Erythroblast (primary cell): ENCODE measurements around the gene CAP1.

Experiments used
- DNase-seq, 2 experiments: peaks; one replicate each; lab custom pipeline; 2025; lab: John Stamatoyannopoulos, UW
- GATA1 ChIP-seq: IDR thresholded peaks from 2 replicates; pipeline ENCODE4 v1.6.1; 2011; ENCODE audit warnings: low read depth, mild to moderate bottlenecking, control low read depth, low read length, moderate library complexity
- POLR2A ChIP-seq: IDR thresholded peaks from 2 replicates; pipeline ENCODE4 v1.6.1; 2011; ENCODE audit warnings: mild to moderate bottlenecking, low read length

CAP1 gene

DNA sequence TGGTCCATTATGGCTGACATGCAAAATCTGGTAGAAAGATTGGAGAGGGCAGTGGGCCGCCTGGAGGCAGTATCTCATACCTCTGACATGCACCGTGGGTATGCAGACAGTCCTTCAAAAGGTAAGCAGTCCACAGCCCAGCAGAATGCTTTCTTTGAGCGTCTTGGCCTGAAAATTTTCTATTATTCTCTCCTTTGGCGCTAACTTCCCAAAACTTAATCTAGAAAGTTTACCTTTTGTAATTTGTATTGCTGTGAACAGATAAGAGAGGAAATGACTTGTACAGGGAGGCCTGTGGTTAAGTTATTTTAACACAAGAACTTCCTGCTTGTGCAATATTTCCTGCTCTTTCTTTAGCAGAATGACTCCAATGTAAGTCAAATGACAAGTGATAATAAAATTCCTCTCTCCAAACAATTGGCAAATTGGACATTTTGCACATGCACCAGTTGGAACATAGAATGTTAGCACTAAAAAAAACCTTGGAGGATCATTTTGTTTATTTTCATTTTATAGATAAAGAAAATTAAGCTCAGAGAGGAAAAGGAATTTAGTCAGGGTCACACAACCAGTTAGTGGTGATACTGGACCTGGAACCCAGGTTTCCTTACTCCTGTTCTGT, 18.9 kb downstream of the CAP1 start:
- TF ChIP-seq GATA1 (no peak), POLR2A (no peak)
- DNase-seq = peak; percentile 42 to 49

DNA sequence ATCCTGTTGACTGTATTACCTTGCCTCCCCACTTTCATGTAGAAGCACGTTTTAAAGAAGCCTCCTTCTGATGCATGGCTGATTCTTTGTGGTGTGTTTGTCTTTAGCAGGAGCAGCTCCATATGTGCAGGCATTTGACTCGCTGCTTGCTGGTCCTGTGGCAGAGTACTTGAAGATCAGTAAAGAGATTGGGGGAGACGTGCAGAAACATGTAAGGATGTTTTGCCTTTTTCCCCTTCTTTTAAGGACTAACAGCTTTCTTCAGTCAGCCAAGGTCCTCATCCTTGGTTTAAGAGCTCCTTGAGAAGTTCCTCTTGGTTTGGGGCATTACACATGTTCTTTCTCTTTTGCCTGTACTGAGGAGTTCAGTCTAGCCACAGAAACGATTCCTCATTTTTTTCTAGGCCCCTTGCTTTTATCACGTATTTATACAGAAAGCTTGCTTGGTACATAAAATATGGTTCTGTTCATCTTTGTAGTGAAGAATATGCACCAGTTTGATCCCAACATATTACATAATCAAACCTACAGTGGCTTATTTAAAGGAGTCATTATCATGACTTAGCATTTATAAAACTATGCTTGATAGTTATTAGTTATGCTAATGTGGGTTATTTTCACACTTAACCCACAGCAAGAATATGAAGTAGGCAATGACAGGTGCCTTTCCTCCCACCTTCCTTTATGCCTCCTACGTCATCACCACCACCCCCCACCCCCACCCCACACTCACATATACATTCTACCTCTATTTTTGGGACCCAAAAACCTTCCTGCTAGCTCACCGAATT, 19.6 kb downstream of the CAP1 start:
- TF ChIP-seq POLR2A (no peak), GATA1 (no peak)
- peak; percentile 20 to 49 for DNase-seq

DNA sequence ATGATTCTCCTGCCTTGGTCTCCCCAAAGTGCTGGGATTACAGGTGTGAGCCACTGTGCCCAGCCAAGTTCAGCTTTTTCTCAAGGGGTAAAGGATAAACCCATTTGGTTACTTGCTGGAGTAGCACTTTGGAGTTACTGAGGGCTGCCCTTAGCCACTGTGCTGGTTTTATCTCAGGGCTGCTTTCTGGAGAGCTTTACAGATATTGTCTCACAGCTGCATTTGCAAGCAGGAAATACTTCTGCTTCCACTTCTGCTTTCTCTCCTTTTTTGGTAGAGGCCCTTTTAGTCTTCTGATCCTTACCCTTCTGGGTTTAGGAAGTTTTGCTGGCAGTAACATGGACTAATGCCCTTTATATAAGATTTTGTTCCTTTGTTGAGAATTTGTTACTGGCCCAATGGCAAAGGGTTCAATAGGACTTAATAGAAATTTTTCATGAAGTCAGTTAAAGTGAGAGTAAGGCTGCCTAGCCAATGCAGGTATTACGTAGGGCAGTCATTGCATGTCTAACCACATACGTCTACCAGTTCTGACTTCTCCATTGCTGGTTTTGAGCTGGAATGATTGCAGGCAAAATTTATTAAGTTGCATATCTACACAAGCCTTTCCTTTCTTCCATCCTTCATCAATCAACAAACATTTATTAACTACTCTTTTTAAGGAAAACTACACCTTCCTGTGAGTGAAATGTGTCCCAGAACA, 24.4 kb downstream of the CAP1 start:
- no peak for TF ChIP-seq POLR2A
- no peak for TF ChIP-seq GATA1
- no peak for DNase-seq

DNA sequence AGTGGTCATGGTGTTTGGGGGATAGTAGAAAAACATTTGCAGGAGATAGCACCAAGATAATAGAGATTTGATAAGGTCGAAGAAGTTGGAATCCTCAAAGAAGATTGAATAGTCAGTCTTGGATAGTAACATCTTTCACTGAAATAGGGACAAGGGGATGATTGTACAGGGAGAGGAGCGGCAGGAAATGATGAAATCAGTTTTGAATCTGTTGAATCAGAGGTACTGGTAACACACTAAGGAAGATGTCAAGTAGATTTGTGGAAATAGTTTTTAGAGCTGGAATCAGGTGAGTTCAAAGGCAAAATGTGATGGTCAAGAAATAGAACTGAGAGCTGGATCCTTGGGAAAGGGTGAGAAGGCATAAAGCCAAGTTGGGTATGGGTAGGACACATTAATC, 26.5 kb downstream of the CAP1 start:
- no peak for DNase-seq
- TF ChIP-seq GATA1 = no peak
- TF ChIP-seq POLR2A = no peak

DNA sequence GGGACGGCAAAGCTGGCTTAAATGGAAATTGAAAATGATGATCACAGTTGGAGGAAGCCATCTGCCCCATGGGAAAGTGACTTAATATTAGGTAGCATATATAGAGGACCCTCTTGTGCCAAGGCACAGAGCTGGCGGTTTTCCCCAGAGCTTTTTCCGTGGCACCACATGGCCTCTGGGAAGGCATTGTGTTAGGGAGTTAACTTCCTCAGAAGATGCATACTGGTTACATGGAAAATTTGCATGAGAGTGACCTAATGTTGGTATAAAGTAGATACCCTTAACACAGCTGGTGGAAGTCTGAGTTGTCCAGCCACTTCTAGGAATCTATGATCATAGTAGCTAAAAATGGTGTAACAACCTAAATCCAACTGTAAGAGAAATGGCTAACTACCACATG, 27.3 kb downstream of the CAP1 start:
- TF ChIP-seq GATA1 (no peak), POLR2A (no peak)
- no peak for DNase-seq

DNA sequence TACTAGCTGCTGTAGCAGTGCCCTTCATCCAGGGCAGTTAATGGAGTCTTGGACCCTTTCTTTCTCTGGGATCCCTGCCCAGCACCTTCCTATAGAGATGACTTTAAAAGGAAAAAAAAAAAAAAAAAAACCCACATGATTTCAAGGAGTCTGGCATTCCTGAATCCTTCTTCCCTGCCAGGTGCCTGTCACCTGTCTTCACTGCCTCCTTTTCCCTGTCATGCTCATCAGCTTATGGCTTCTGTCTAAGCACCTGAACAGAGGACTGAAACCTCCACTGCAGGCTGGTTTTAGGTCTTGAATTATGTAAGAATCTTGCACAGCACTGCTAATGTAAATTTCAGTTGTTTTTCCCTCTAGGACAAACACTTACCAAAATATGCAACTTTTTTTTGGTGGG, 31.6 kb downstream of the CAP1 start:
- no peak for TF ChIP-seq POLR2A
- no peak for TF ChIP-seq GATA1
- no peak for DNase-seq

DNA sequence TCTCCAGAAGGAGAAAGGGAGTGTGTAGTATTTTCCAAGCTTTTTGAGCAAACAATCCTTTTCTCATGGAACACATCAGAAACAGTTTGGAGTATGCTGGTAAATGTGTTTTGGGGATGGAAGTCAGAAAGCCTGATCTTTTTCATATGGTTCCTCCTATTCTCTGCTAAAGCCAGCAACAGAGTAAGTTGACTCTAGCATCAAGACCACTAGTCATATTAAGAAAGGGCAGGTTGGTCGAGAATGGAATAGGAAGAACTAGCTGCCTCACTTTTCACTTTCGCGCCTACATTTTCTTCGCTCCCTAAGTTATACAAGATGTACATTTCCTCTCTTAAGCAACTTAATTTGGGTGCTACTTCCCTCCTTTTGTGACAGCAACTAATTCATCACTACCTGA, 32.5 kb downstream of the CAP1 start:
- no peak for TF ChIP-seq GATA1
- no peak for DNase-seq

DNA sequence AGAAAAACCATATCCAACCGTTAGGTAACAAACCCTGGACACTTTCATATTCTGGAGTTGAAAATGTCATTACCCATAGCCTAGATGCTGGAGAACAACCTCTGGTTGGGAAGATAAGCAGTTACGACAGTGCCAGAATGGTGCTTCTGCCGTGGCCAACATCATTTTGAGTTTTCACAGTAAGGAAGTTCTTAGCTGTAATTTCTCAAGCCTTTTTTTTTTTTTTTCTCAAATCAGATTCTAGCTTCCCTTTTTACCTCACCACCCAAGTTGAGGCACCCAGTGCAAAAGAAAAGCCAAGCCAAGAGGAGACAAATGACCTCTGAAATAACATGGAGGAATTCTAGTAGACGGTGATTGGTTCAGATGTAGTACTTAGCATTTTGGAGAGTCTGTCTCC, 34.7 kb downstream of the CAP1 start:
- DNase-seq = no peak

DNA sequence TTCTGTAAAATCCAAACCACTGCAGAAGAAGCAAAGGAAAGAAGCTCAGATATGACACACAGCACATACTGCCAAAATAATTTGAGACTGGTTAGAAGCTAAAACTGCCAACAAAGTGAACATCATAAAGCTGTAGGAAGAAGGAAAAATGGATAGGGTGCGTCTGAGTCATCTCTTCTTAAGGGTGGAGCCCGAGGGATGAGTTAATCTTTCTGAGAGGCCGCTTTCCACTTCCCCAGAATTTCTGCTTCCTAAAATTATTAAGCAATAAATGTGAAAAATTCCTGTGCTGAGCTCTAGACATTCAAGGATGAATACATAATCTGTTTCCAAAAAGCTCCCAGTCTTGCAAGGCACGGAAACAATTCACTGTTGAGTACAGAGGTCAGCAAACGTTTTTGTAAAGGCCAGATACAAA, 36.4 kb downstream of the CAP1 start:
- peak in 1 of 2 experiments; percentile 64 for DNase-seq
- no peak for TF ChIP-seq POLR2A
- TF ChIP-seq GATA1 = no peak

More for the DNA sequence above, 34.7 kb downstream of the CAP1 start:
- TF ChIP-seq GATA1 (no peak), POLR2A (no peak)

DNA sequence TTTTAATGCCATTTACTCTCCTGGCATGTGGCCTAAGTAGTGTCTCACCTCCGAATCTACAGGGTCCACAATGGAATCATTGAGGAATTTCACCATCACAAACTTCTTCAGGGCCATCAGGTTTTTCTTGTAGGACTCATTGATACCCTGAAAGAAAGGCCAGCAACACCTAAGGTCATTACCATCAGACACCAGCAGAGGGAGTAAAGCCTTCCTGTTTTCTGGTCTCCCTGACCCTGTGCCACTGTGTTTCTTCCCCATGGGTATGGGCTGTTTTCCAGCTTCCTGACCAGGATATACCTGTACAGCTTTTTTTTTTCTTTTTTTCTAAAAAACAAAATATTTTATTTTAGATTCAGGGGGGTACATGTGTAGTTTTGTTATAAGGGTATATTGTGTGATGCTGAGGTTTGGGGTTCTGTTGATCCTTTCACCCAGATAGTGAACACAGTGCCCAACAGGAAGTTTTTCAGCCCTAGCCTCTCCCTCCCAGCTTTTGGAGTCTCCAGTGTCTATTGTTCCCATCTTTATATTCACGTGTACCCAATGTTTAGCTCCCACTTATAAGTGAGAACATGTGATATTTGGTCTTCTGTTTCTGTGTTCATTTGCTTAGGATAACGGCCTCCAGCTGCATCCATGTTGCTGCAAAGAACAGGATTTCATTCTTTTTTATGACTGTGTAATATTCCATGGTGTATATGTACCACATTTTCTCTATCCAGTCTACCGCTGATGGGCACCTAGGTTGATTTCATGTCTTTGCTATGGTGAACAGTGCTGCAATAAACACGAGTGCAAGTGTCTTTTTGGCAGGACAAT, 38.2 kb downstream of the CAP1 start:
- peak; percentile 57 to 77 for DNase-seq
- no peak for TF ChIP-seq GATA1
- TF ChIP-seq POLR2A = no peak

DNA sequence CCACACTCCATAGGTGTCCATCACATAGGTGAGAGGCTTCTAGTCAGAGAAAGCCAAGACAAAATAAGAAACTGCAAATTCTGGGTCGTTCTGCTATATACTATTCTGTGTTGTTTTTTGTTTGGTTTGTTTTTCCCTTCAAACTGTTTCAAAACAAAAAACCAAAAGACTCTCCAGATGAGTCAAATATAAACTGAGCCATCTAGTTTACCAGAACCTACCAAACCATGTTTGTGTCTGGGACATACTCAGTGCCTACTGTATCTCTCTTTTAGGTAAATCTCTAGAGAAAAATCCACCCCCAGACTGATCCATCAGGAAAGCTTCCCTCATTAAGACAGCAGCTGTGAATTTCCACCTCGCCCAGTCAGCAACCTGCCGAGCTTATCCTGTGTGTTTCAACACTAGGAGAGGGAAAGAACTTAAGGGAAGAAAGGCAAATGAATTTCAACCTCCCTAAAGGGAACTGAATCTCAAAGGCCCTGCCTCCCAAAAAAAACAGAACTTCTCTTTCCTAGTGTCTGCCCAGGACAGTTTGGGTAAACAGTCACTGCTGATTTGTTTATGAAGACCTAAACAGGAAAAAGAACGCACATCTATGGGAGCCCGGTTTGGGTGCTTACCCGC, 39.4 kb downstream of the CAP1 start:
- TF ChIP-seq POLR2A (no peak), GATA1 (no peak)
- DNase-seq = no peak

DNA sequence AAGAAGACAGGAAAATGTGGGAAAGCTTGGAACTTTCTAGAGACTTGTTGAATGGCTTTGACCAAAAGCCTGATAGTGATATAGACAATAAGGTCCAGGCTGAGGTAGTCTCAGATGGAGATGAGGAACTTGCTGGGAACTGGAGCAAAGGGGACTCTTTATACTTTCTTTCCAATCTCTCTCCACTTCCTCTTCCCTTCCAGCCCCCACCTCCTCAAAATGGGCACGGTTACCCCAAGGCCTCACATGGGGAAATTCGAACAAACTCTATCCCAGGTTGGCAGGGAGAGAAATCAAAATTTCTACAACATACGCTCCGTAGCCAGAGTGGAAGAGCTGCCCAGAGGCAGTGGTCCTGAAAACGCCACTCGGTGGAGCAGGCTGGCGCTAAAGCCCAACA, 41.3 kb downstream of the CAP1 start:
- DNase-seq = no peak
- no peak for TF ChIP-seq POLR2A
- TF ChIP-seq GATA1 = no peak

DNA sequence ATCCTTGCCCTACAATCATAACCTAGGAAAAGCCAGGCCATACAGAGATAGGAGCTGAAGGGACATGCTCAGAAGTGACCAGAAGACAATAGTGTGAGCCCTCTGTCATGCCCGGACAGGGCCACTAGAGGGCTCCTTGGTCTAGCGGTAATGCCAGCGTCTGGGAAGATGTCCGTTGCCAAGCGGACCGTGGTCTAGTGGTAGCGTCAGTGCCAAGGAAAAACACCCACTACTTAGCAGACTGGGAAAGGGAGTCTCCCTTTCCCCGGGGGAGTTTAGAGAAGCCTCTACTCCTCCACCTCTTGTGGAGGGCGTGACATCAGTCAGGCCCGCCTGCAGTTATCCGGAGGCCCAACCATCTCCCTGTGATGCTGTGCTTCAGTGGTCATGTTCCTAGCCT, 44.2 kb downstream of the CAP1 start:
- DNase-seq = peak; percentile 44 to 64
